NCI-H187 (cell line): ENCODE results near the gene NNMT.
"Not testable (repeated sequence)": the region's sequence is repeated elsewhere in the genome, so short reads cannot be mapped to it uniquely, and the experiment has no call there.

Source experiments
- DNase-seq, 2 experiments: peaks; one replicate each; lab custom pipeline; 2025; lab: John Stamatoyannopoulos, UW

The NNMT gene

DNA sequence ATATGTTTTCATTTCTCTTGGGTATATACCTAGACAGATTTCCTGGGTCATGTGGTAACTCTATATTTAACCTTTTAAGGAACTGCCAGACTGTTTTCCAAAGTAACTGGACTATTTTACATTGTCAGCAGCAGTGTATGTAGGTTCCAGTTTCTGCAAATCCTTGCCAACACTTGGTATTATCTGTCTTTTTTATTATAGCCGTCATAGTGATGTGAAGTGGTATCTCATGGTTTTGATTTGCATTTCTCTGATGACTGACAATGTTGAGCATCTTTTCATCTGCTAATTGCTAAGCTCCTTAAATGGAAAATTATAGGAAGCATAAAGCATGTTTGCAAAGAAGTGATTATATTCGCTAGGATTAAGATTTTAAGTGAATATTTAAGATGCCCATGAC is 13.9 kb downstream of the NNMT start:
- DNase-seq, result no peak

DNA sequence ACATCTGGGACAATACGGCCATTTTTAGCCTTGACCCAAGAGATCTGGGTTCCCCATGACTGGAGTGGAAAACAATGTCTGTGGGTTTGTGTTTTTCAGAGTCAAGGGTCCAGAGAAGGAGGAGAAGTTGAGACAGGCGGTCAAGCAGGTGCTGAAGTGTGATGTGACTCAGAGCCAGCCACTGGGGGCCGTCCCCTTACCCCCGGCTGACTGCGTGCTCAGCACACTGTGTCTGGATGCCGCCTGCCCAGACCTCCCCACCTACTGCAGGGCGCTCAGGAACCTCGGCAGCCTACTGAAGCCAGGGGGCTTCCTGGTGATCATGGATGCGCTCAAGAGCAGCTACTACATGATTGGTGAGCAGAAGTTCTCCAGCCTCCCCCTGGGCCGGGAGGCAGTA is 15.7 kb downstream of the NNMT start:
- DNase-seq, result no peak

DNA sequence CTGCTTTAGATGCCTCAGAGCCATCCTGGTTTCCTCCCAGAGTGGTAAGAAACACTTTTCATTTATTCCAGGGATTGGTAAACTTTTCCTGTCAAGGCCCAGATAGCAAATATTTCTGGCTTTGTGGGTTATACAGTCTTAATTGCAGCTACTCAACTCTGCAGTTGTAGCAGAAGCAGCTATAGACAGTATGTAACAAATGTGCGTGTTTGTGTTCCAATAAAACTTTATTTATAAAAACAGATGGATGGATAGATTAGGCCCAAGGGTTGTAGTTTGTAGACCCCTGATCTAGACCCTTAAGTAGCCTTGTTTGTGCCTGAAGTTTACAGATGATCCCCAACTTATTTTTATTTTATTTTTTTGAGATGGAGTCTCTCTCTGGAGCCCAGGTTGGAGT is 17.9 kb downstream of the NNMT start:
- no peak for DNase-seq

DNA sequence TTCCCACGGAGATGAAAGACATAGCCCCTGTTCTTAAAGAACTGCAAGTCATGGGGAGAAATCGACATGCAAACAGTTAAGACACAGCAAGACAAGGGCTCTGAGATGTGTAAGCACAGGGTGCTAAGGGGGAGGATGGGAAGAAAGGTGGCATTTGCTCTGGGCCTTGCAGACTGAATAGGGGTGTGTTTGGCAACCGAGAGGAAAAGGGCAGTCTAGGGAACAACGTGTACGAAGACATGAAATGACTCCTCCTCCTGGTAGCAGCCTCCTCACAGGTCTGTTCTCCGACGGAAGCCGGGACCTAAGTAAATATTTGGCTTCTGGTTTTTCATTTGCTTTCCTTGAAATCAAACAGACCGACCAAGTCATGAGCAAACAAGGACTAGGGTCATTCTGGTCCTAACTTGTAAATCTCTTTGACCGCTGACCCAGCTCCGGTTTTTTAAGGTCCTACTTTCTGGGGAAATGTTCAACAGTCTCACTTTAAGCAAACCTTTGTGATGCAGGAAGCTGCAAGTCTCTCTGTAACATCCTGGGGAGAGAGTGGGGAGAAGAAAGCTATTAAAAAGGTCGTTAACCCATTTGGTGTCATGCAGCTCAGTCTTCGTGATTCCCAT is 19.7 kb downstream of the NNMT start:
- DNase-seq, result no peak

DNA sequence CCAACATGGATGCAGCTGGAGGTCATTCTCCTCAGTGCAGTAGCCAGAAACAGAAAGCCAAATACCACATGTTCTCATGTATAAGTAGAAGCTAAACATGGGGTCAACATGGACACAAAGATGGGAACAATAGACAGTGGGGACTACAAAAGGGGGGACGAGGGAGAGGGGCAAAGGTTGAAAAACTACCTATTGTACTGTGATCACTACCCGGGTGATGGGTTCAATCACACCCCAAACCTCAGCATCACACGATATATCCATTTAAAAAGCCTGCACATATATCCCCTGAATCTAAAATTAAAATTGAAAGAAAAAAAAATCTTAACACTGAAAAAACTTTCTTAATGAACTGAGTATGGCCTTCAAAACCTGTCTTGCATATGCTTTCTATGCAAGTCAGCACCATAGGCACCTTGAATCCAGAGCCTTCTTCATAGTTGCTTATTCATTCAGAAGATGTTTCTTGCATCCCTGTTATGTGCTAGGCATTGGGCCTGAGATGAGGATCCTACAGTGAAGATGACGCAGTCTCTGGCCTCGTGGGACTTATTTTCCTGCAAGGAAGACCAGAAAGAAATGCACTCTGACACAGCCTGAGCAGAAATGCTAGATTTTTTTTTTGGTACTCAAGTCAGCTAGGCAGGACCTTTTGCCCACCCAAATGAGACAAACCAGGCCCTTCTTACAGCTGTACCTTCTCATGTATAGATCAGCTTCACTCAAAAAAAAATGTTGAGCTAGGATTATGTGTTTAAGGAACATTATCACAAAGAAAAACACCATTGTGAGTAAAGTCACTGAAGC is 21.0 kb downstream of the NNMT start:
- no peak for DNase-seq

DNA sequence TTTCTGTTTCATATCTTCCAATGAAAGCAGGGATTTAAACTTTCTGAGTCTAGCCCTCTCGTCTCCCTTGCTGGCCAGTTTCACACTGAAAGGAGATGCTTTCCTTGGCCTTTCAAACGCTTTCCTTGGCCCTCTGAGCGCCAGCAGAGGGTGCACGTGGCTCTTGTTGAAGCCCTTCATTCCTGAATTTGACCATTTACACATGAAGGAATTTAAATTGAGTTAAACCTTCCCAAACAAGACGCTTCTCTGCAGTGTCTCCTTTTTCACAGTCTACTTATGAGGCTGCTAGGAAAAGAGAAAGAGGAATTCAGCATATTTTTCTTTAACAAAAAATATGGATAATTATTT is 21.6 kb downstream of the NNMT start:
- DNase-seq, result no peak

DNA sequence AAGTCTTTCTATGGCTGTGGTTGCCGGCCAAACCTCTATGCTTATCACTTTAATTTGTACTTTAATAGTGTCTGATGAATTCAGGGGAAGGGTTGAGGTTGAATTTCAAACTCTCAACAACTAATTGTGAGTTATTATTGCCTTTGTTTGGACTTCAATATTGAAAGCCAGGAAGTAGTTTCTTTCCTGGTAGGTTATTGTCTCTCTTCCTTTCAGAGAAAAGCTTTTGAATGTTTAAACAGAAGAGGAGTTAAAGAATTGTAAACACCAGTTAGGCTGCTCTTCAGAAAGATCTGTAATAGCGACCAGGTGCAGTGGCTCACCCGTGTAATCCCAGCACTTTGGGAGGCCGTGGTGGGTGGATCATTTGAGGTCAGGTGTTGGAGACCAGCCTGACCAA is 22.2 kb downstream of the NNMT start:
- no peak for DNase-seq

DNA sequence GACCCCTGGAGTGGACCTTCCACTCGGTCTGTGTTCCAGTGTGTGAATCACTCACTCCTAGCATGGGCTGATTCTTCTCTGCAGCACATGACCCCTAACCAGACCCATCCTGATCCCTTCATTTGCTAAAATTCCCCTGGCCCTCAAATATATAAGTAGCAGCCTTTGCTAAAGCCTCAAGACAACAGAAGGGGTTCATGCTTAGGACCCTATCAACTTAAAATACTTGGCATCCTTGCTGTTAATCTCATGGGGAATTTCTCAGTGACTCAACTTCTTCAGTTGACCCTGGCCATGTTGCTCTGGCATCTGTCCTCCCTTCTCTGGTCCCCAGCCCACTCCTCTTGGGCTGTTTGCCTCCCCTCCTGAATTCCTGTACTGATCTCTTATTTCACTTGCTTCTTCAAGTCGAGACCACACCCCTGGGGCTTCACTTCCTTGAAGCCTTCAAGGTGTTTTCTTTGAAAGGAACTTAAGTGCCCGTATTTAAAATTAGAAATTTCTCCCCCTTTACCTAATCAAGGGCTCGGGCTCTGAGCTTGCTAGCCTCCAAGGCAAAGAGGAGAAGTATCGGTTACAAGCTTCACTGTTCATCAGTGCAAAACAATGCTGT is 23.6 kb downstream of the NNMT start:
- DNase-seq, result no peak

DNA sequence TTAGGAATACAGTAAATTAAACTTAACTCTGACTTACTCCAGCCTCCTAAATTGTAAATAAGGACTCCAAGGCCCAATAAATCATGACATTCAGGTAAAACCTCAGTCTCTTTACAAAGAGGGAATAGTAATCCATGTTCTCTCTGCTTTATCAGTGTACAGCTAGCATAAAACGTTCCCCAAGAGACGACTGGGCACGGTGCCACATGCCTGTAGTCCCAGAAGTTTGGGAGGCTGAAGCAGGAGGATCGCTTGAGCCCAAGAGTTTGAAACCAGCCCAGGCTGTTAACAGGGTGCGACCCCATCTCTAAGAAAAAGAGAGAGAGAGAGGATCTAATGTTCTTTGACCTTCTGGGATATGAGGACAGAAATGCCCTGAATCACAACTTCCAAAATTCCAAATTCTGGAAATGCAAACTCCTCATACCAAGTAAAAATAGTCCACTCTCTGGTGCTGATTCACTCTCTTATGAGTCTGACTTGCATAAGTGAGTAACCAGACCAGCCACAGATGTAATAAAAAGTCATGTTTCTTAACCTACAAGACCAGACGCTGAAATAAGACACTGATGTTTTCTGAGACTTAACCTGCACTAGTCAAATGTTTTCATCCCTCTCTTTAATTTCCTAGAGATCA is 25.5 kb downstream of the NNMT start:
- DNase-seq, result no peak

DNA sequence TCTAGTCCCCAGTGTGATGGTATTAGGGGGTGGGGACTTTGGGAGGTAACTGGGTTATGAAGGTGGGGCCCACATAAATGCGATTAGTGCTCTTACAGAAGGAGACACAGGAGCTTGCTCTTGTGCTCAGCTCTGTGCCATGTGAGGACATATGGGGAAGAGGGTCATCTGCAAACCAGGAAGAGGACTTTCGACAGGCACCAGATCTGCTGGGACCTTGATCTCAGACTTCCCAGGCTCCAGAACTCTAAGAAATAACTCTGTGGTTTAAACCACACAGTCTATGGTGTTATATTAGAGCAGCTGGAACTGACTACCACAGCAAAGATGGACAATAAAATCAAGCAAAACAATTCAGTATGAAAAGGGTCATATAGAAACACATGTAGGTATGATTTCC is 26.7 kb downstream of the NNMT start:
- no peak for DNase-seq

DNA sequence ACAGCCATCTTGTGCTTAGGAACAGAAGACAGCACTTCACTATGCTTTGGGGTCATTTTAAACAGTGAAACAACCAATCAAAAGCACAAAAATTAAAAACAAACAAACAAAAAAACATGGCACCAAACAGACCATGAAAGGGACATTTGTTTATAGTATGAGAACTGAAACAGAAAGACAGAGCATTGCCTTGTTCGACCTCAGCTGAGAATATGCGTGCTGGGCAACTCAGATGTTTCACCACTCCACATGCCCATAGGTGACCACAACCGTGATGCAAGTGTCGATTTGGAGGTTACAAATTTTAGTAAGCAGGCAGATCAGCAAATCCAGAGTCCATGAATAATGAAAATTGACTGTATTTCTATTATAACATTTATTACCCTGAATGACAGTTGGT is 30.0 kb downstream of the NNMT start:
- no peak for DNase-seq

DNA sequence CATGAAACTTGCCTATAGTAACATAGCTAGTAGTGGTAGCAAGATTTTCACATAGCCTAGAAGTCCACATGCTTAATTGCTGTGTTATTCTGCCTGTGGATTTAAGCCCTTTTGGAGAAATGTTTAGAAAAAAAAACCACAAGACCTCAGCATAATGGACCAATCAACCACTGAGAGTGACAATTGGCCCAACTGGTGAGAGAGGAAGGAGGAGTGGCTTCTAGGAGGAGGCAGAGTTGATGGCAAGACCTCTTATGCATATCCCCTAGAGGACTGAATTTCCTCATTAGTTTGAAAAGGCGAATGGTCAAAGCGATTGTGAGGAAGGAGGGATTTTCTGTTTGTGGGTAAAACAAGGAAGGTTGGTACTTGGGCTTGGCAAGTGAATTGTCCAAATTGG is 30.6 kb downstream of the NNMT start:
- DNase-seq, result no peak

DNA sequence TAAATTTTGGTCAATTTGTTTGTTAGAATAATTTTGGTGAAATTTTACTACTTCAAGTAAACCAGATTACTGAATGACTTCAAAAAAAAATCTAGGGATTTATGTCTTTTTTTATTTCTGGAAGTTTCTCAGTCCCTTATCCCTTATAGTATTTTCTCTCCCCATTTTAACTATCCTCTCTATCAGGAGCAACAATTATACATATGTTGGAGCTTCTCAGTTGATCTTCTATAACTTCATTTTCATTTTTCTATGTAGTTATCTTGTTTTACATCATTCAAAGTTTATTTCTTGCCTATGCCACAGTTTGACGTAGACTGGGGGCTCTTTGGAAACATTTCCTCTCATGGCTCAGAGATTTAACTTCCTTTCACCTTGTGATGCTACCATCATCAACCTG is 34.2 kb downstream of the NNMT start:
- no peak for DNase-seq

DNA sequence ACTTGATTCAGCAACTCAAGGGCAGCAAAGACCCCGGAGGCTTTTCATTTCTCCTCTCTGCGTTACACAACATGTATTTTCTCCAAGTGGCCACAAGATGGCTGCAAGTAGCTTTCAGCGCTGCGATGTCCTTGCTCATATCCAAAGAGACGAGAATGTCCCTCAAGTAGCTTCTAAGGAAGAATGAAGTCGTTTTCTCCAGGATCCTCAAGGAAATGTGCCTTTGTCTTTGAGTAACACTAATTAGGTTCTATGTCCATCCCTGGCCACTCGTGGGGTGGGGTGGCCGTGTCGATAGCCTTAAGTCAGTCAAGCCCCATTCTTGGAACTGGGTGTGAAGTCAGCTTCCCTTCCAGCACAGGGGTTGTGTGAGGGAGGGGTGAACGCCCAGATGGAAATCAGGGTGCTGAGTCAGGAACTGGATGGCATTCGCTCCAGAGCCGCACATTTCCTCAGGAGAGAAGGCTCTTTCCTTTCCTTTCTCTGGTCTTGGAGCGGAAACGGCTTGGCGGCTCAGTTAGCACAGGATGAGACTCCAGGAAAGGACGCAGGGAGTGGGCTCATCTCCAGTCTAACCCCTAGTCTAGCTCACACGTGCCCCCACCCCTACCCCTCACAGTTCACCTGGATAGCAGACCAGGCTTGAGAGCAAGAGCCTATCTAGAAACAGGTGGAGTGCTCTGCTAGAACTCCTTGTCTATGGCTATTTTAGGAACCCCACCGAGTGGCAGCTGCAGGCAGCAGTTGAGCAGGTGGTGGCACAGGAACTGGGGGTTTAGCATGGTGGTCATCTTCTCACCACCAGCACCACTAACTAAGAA is 44.3 kb downstream of the NNMT start:
- no peak for DNase-seq

DNA sequence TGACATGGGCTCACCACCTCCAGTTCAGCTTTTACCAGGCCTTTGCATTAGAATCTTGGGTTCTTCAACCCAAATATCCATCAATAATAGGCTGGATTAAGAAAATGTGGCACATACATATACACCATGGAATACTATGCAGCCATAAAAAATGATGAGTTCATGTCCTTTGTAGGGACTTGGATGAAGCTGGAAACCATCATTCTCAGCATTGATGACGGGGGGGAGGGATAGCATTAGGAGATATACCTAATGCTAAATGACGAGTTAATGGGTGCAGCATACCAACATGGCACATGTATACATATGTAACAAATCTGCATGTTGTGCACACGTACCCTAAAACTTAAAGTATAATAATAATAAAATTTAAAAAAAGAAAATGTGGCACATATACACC is 45.5 kb downstream of the NNMT start:
- not testable (repeated sequence) for DNase-seq

DNA sequence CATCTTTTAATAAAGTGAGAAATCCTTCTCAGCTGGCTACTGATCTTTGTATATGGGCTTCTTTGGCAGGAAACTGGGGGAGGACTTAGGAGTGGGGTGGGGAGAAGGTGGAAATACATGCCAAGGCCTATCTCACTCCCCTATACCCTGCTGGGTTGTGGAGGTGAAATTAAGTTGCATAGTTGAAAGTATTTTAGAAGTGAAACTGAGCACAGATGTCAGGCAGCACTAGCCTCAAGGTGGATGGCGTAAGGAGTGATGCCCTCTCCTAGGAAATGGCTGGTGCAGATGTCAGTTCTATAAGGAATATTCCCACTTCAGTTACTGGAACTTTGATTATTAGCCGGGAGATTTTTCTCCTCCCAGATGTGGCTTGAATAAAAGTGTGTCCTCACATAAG is 46.3 kb downstream of the NNMT start:
- no peak for DNase-seq

DNA sequence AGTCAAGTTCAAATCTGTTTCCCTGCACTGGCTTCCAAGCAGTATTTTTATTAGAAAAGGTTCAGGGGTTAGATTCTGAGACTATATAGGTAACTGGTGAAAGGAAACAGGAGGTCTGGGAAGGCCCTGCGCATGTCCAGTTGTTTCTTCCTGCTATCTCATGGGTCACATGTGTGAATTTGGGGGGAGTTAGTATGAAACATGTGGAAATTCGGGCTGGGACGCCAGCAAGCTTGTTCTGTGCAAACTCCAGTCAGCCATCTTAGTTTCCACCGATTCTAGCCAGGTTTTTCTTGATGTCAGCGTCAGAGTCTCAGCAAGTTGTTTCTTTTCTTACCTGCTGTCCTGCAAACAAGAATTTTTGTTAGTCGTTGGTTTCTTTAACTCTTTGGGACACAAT is 46.8 kb downstream of the NNMT start:
- no peak for DNase-seq

DNA sequence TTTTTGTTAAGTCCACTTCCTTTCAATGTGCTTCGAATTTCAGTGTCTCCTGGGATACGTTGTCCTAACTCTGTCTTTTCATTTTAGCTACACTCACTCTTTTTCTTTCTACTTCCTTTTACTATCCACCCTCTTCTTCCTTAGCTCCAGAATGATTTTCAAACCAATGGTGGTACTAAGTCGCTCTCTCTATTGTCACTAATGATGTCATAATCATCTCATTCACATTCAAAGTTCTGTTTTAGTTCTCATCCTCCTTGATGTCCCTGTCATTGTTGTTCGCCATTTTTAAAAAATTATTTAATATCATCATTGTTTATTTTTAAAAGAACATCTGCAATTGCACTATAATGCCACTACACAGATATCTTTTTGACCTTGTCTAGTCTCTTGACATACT is 47.3 kb downstream of the NNMT start:
- DNase-seq, result no peak

DNA sequence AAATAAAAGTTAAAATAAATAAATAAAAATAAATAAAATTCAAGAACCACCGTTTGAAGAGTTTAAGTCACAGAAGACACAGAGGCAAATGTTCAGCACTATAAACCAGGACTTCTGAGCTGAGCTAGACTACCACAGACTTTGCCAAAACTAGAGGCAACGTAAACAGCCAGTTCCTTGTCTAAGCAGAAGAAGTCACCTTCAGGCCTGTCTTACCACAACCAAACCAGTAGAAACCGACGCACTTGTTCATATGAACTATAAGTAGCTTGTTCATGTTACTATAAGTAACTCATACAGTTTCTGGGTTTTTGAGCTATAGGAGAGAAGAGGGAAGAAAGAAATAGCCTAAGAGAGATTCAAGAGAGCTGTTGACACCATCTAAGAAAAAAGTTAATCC is 48.3 kb downstream of the NNMT start:
- no peak for DNase-seq

DNA sequence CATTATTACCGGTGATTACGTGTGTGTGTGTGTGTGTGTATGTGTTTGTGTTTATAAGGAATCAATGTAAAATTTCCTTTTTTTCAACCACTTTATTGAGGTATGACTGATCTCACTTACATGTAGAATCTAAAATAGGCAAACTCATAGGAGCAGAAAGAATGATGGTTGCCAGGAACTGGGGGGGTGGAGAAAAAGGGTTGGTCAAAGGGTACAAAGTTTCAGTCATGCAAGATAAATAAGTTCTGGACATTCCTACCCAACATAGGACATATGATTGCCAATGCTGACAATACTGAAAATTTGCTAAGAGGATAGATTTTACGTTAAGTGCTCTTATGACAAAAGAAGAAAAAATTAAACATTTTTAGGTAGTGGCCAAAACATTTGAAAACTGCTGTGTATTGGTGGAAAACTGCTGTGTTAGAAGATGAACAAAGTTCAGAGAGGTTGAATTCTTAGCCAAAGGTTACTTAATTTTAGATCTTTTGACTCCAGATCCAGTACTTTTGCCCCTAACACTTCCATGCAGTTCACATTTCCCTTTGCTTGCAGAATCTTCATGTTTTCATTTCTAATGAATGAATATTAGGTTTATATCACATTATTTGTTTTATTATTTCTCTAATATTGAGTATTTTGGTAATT is 49.5 kb downstream of the NNMT start:
- no peak for DNase-seq

DNA sequence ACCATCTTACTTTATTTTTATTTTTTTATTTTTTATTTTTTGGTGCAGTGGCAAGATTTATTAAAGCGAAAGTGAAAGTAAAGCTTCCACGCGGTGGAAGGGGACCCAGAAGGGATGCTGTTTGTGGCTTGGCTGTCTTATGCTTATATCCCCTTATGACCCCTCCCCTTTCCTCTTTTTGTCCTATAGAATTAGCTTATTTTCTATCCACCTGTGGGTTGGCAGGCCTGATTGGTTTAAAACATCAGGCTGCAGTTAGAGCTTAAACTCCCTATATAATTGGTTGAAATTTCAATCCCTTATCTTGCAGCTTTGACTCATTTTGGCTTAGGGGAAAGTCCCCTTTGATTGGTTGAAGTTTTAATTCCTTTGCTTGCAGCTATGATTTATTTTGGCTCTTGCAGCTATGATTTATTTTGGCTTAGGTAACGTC is 50.5 kb downstream of the NNMT start:
- DNase-seq, result no peak
